K562 (cell line): ENCODE data around the gene OR8A1. TPM values are rescaled to one million over a fixed set of nuclear protein-coding genes. Genes with fewer than 3 reads are reported as not detected.

Source experiments
- DPF2 ChIP-seq: fragments of 450-650 bp; IDR thresholded peaks from 2 replicates; pipeline ENCODE4 v1.6.1; 2016
- FOSL1 ChIP-seq: fragments of 200-800 bp; sonication (Bioruptor generic); conservative IDR thresholded peaks from 2 replicates; pipeline ENCODE4 v1.6.1; 2016; ENCODE audit warnings: missing genetic modification characterization, missing compliant biosample characterization
- FOXJ2 ChIP-seq: fragments of 200-800 bp; sonication (Bioruptor generic); IDR thresholded peaks from 2 replicates; pipeline ENCODE4 v1.6.1; 2016; ENCODE audit warnings: missing genetic modification characterization, missing compliant biosample characterization
- GTF2E2 ChIP-seq: fragments of 200-800 bp; sonication (Bioruptor generic); IDR thresholded peaks from 2 replicates; pipeline ENCODE4 v1.6.1; 2016; ENCODE audit warnings: missing genetic modification characterization, missing compliant biosample characterization
- HLTF ChIP-seq: fragments of 450-650 bp; IDR thresholded peaks from 2 replicates; pipeline ENCODE4 v1.6.1; 2016
- MEIS2 ChIP-seq: fragments of 450-650 bp; IDR thresholded peaks from 2 replicates; pipeline ENCODE4 v1.6.1; 2014; ENCODE audit warnings: mild to moderate bottlenecking; ENCODE audit not compliant: partially characterized antibody
- PKNOX1 ChIP-seq: fragments of 450-650 bp; IDR thresholded peaks from 2 replicates; pipeline ENCODE4 v1.6.1; 2016
- SMARCA4 ChIP-seq: fragments of 450-650 bp; IDR thresholded peaks from 2 replicates; pipeline ENCODE4 v1.6.1; 2016
- SMARCC2 ChIP-seq: fragments of 450-650 bp; IDR thresholded peaks from 2 replicates; pipeline ENCODE4 v1.6.1; 2017; ENCODE audit warnings: antibody characterized with exemption, moderate library complexity, mild to moderate bottlenecking, low read depth
- TEAD1 ChIP-seq, 2 experiments: fragments of 450-650 bp in 1 of 2; sonication (generic) in 1 of 2; formaldehyde crosslinking; IDR thresholded peaks; 2 replicates each; pipeline versions ENCODE4 v1.4.0 to v1.8.0; 2020 to 2022; ENCODE audit warnings: mild to moderate bottlenecking in 2 of 2, missing genetic modification reagents in 1 of 2
- TEAD4 ChIP-seq, 2 experiments: sonication (generic) in 1 of 2; formaldehyde crosslinking in 1 of 2; IDR thresholded peaks; 2 replicates each; pipeline versions ENCODE4 v1.6.1 to v1.8.0; 2012 to 2022; ENCODE audit warnings: borderline replicate concordance in 1 of 2, inconsistent platforms in 1 of 2, low read length in 1 of 2, mild to moderate bottlenecking in 1 of 2, missing genetic modification reagents in 1 of 2
- ZBTB40 ChIP-seq, 2 experiments: fragments of 450-650 bp in 1 of 2; sonication (generic) in 1 of 2; formaldehyde crosslinking in 1 of 2; IDR thresholded peaks; 2 replicates each; pipeline versions ENCODE4 v1.7.1 to v1.9.0; 2016 to 2022; ENCODE audit warnings: inconsistent platforms in 1 of 2, mild to moderate bottlenecking in 1 of 2, missing genetic modification reagents in 1 of 2
- ZKSCAN3 ChIP-seq: fragments of 250-450 bp; sonication (Bioruptor Pico); IDR thresholded peaks from 2 replicates; pipeline ENCODE4 v1.4.0; 2020
- polyA plus RNA-seq, 8 experiments: library from polyadenylated mRNA; depleted of rRNA in 4 of 8; stranded (reverse) in 5 of 8; unstranded in 3 of 8; fragments of >200 nt; fragmentation: Nextera tagmentation in 2 of 8; fragmentation: Illumina TruSeq in 1 of 8; extraction: Ambion mirVana in 2 of 8; extraction: Trizol in 1 of 8; gene quantifications; 2 replicates each; pipeline versions ENCODE4 v1.2.1 to v1.2.3, GENCODE V29; 2011 to 2014; ENCODE audit warnings: inconsistent platforms in 1 of 8, missing spikeins in 1 of 8
- total RNA-seq, 7 experiments: library from RNA; depleted of rRNA in 6 of 7; stranded (reverse); fragments of >200 nt in 6 of 7; fragmentation: Illumina TruSeq in 2 of 7; extraction: Trizol in 2 of 7; gene quantifications; 2 replicates each; pipeline versions ENCODE4 v1.2.1 to v1.2.3, GENCODE V29; 2011 to 2021; ENCODE audit warnings: low replicate concordance in 1 of 7
- TF ChIP-seq, protein P1 (sequence below), 2 experiments: IDR thresholded peaks in 1 of 2; conservative IDR thresholded peaks in 1 of 2; 2 replicates each; pipeline ENCODE4 v1.6.1; 2016; ENCODE audit warnings: low read depth in 2 of 2, mild to moderate bottlenecking in 1 of 2, missing compliant biosample characterization in 1 of 2, missing genetic modification characterization in 1 of 2, moderate library complexity in 1 of 2

The OR8A1 gene
- total and polyA plus RNA-seq, 9 of the 15 experiments (the other 6 are each of a cell fraction or from before 2014, with no cell fraction given) = 0.27 to 2.7 (median 1.4) TPM

GRCh38 chr11:124608147-124608546 is 38.4 kb downstream of the OR8A1 start (continued):
- 0 out of 2 replicates have a peak, but pooled peaks have one; percentile 37 for TF ChIP-seq ZBTB40 (IDR thresholded peaks at IDR 0.05)
- no peak for TF ChIP-seq ZBTB40 (CRISPR knock-in tag; IDR thresholded peaks at IDR 0.05)
- 0 out of 2 replicates have a peak, but pooled peaks have one; percentile 7 for TF ChIP-seq GTF2E2 (tag)
- TF ChIP-seq FOSL1 (tag) = peak; percentile 92
- peak; percentile 41; the same call in 1 of the 2 replicates for TF ChIP-seq SMARCC2
- TF ChIP-seq HLTF = no peak
- TF ChIP-seq, protein P1, sequence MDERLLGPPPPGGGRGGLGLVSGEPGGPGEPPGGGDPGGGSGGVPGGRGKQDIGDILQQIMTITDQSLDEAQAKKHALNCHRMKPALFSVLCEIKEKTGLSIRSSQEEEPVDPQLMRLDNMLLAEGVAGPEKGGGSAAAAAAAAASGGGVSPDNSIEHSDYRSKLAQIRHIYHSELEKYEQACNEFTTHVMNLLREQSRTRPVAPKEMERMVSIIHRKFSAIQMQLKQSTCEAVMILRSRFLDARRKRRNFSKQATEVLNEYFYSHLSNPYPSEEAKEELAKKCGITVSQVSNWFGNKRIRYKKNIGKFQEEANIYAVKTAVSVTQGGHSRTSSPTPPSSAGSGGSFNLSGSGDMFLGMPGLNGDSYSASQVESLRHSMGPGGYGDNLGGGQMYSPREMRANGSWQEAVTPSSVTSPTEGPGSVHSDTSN (CRISPR knock-in tag; IDR thresholded peaks at IDR 0.05; ENCODE audit: low read depth) = peak; percentile 72
- TF ChIP-seq, protein P1 (tag; conservative IDR thresholded peaks at IDR 0.05; ENCODE audit: low read depth) = peak; percentile 99
- TF ChIP-seq TEAD4 (IDR thresholded peaks at IDR 0.05; ENCODE audit: low read length) = peak; percentile 55
- TF ChIP-seq TEAD4 (CRISPR knock-in tag; IDR thresholded peaks at IDR 0.05; ENCODE audit: borderline replicate concordance) = no peak
- peak; percentile 77; the same call in 1 of the 2 replicates for TF ChIP-seq SMARCA4
- peak; percentile 98 for TF ChIP-seq MEIS2
- TF ChIP-seq PKNOX1 = peak; percentile 96
- TF ChIP-seq TEAD1 (CRISPR knock-in tag; IDR thresholded peaks at IDR 0.05) = no peak
- TF ChIP-seq FOXJ2 (tag) = peak; percentile 72
- no peak for TF ChIP-seq ZKSCAN3 (CRISPR knock-in tag)
- peak; percentile 82 for TF ChIP-seq DPF2
